NT2/D1 (cell line): ENCODE measurements around the gene RAB9A.

Source experiments
- DNase-seq: peaks from one replicate; pipeline ENCODE4 v3.0.0-alpha.2; 2011; ENCODE audit warnings: low read depth, low spot score
- H3K27me3 ChIP-seq: 2 replicates; pipeline ENCODE4 v1.6.0; 2011; ENCODE audit warnings: mild to moderate bottlenecking; ENCODE audit not compliant: insufficient read length, insufficient read depth
- H3K36me3 ChIP-seq: 2 replicates; pipeline ENCODE4 v1.6.1; 2011; ENCODE audit warnings: mild to moderate bottlenecking, low read length, mixed read lengths; ENCODE audit not compliant: insufficient read depth, insufficient read length
- H3K4me1 ChIP-seq: 2 replicates; pipeline ENCODE4 v1.5.1; 2011; ENCODE audit not compliant: insufficient read depth, insufficient read length
- H3K4me3 ChIP-seq: 2 replicates; pipeline ENCODE4 v1.5.1; 2011; ENCODE audit warnings: low read depth; ENCODE audit not compliant: insufficient read length
- H3K9ac ChIP-seq: 2 replicates; pipeline ENCODE4 v1.6.0; 2011; ENCODE audit warnings: low read depth; ENCODE audit not compliant: insufficient read length
- H3K9me3 ChIP-seq: 2 replicates; pipeline ENCODE4 v1.5.1; 2011; ENCODE audit warnings: mild to moderate bottlenecking, low read length; ENCODE audit not compliant: insufficient read depth
- SUZ12 ChIP-seq: IDR thresholded peaks from 2 replicates; pipeline ENCODE4 v1.6.1; 2011; ENCODE audit not compliant: insufficient read length, insufficient read depth; ENCODE audit errors: extremely low read depth
- YY1 ChIP-seq: IDR thresholded peaks from 2 replicates; pipeline ENCODE4 v1.6.1; 2011; ENCODE audit not compliant: insufficient read length, insufficient read depth
- ZNF274 ChIP-seq: IDR thresholded peaks from 2 replicates; pipeline ENCODE4 v1.6.1; 2011; ENCODE audit warnings: mild to moderate bottlenecking, low read depth, low read length

Gene RAB9A

GRCh38 chrX:13695601-13696115 lies 6.7 kb downstream of the RAB9A start:
- no peak overlapping the region for H3K4me3 ChIP-seq
- no peak overlapping the region for H3K9ac ChIP-seq
- TF ChIP-seq ZNF274: no peak
- TF ChIP-seq YY1: no peak
- TF ChIP-seq SUZ12: no peak
- peaks cover 27% of the 10 kb centered on the region for H3K36me3 ChIP-seq
- peaks cover 6% of the 10 kb centered on the region for H3K4me1 ChIP-seq
- DNase-seq: no peak
- no peaks in the 10 kb centered on the region for H3K9me3 ChIP-seq
- H3K27me3 ChIP-seq: no peaks in the 10 kb centered on the region

GRCh38 chrX:13697455-13697854 lies 8.5 kb downstream of the RAB9A start:
- peaks cover 30% of the 10 kb centered on the region for H3K36me3 ChIP-seq
- TF ChIP-seq ZNF274: no peak
- no peak for TF ChIP-seq SUZ12
- no peak for TF ChIP-seq YY1
- H3K27me3 ChIP-seq: no peaks in the 10 kb centered on the region
- H3K4me1 ChIP-seq: peaks cover 6% of the 10 kb centered on the region
- no peaks in the 10 kb centered on the region for H3K9me3 ChIP-seq
- H3K9ac ChIP-seq: no peak overlapping the region
- no peak overlapping the region for H3K4me3 ChIP-seq
- no peak for DNase-seq

GRCh38 chrX:13697976-13698375 lies 9.0 kb downstream of the RAB9A start:
- no peak overlapping the region for H3K9ac ChIP-seq
- no peaks in the 10 kb centered on the region for H3K9me3 ChIP-seq
- TF ChIP-seq YY1 (no peak), ZNF274 (no peak), SUZ12 (no peak)
- H3K27me3 ChIP-seq: no peaks in the 10 kb centered on the region
- peaks cover 32% of the 10 kb centered on the region for H3K36me3 ChIP-seq
- no peak overlapping the region for H3K4me3 ChIP-seq
- DNase-seq: no peak
- H3K4me1 ChIP-seq: peaks cover 6% of the 10 kb centered on the region

- H3K4me1 ChIP-seq: peaks cover 6% of the 10 kb centered on the region
- TF ChIP-seq SUZ12: no peak
- TF ChIP-seq ZNF274: no peak
- TF ChIP-seq YY1: no peak
- no peaks in the 10 kb centered on the region for H3K27me3 ChIP-seq
- no peak overlapping the region for H3K4me3 ChIP-seq
- no peaks in the 10 kb centered on the region for H3K9me3 ChIP-seq
- H3K36me3 ChIP-seq: peaks cover 34% of the 10 kb centered on the region
- no peak overlapping the region for H3K9ac ChIP-seq
- no peak for DNase-seq
These were observed 9.5 kb downstream of the RAB9A start for GRCh38 chrX:13698432-13698831.

- Histone ChIP-seq H3K4me1 (peaks cover 4% of the 10 kb centered on the region), H3K36me3 (peaks cover 40% of the 10 kb centered on the region), H3K4me3 (no peak overlapping the region), H3K9me3 (no peaks in the 10 kb centered on the region), H3K27me3 (no peaks in the 10 kb centered on the region), H3K9ac (no peak overlapping the region)
- DNase-seq: no peak
- TF ChIP-seq ZNF274 (no peak), YY1 (no peak), SUZ12 (no peak)
These were observed 10.4 kb downstream of the RAB9A start for GRCh38 chrX:13699183-13699826.

GRCh38 chrX:13700380-13700779 lies 11.5 kb downstream of the RAB9A start:
- no peak for DNase-seq
- no peak overlapping the region for H3K9ac ChIP-seq
- no peaks in the 10 kb centered on the region for H3K4me1 ChIP-seq
- TF ChIP-seq YY1 (no peak), ZNF274 (no peak), SUZ12 (no peak)
- H3K4me3 ChIP-seq: no peak overlapping the region
- no peaks in the 10 kb centered on the region for H3K9me3 ChIP-seq
- peaks cover 37% of the 10 kb centered on the region for H3K36me3 ChIP-seq
- no peaks in the 10 kb centered on the region for H3K27me3 ChIP-seq

- DNase-seq: no peak
- Histone ChIP-seq H3K9me3 (no peaks in the 10 kb centered on the region), H3K36me3 (peaks cover 40% of the 10 kb centered on the region), H3K4me3 (no peak overlapping the region), H3K27me3 (no peaks in the 10 kb centered on the region), H3K9ac (no peak overlapping the region), H3K4me1 (no peaks in the 10 kb centered on the region)
- no peak for TF ChIP-seq YY1
- TF ChIP-seq ZNF274: no peak
These were observed 13.3 kb downstream of the RAB9A start for GRCh38 chrX:13702111-13702789.
